H1 (cell line): ENCODE measurements around the gene TMEM250. TPM values are rescaled to one million over a fixed set of nuclear protein-coding genes. Genes with fewer than 3 reads are reported as not detected.
A peak's percentile ranks its signal among the peaks of the same experiment; 100 is the strongest.

Experiments used
- CTCF ChIA-PET: fragments of 300-600 bp; sonication (Branson Sonifier 250); formaldehyde crosslinking; loops from one replicate; lab custom pipeline; 2021; ENCODE audit not compliant: partially characterized antibody; lab: Charles Lee
- POLR2A ChIA-PET: fragments of 300-600 bp; sonication (Branson Sonifier 250); formaldehyde crosslinking; loops from one replicate; lab custom pipeline; 2021; ENCODE audit warnings: inconsistent platforms; ENCODE audit not compliant: partially characterized antibody; lab: Charles Lee
- DNase-seq, 2 experiments: peaks; one replicate each; pipeline versions ENCODE4 v3.0.0 to v3.0.0-alpha.2; 2010 to 2022; ENCODE audit warnings: low spot score in 2 of 2, low read depth in 1 of 2, mixed read lengths in 1 of 2
- FAIRE-seq: peaks from 2 replicates; lab custom pipeline; 2011; peaks lifted over from hg19 to GRCh38; lab: Jason Lieb, UNC
- H2AFZ ChIP-seq: 2 replicates; pipeline ENCODE4 v1.8.1; 2012; ENCODE audit warnings: low read length, inconsistent platforms
- H2AK5ac ChIP-seq: 2 replicates; pipeline ENCODE4 v1.6.1; 2013; ENCODE audit warnings: low read depth, low read length
- H2BK120ac ChIP-seq: replicated peaks from 2 replicates; pipeline ENCODE3; 2013; ENCODE audit warnings: low read depth, low read length, inconsistent platforms
- H2BK12ac ChIP-seq: 2 replicates; pipeline ENCODE4 v1.6.1; 2013; ENCODE audit warnings: low read depth, low read length
- H2BK15ac ChIP-seq: 2 replicates; pipeline ENCODE4 v1.6.1; 2013; ENCODE audit warnings: low read length
- H2BK20ac ChIP-seq: 2 replicates; pipeline ENCODE4 v1.6.1; 2013; ENCODE audit warnings: low read length
- H2BK5ac ChIP-seq: 2 replicates; pipeline ENCODE4 v1.6.1; 2013; ENCODE audit warnings: low read depth, low read length
- H3K14ac ChIP-seq: 2 replicates; pipeline ENCODE4 v1.6.1; 2013; ENCODE audit warnings: inconsistent platforms; ENCODE audit not compliant: insufficient read length
- H3K18ac ChIP-seq: 2 replicates; pipeline ENCODE4 v1.6.1; 2013; ENCODE audit warnings: low read length; ENCODE audit errors: extremely low read depth
- H3K23ac ChIP-seq: 2 replicates; pipeline ENCODE4 v1.6.1; 2013; ENCODE audit warnings: inconsistent platforms; ENCODE audit not compliant: insufficient read length
- H3K23me2 ChIP-seq: 2 replicates; pipeline ENCODE4 v1.6.1; 2013; ENCODE audit warnings: low read depth, low read length
- H3K27ac ChIP-seq: 2 replicates; pipeline ENCODE4 v1.6.1; 2011; ENCODE audit warnings: low read depth, low read length, inconsistent platforms
- H3K27me3 ChIP-seq, 4 experiments: replicated peaks in 1 of 4; 1 replicate in 1 of 4; 2 replicates in 3 of 4; pipeline versions ENCODE4 v1.6.1 to v1.8.1; 2011 to 2013; ENCODE audit warnings: low read length in 3 of 4, mild to moderate bottlenecking in 3 of 4, inconsistent platforms in 2 of 4, mixed read lengths in 2 of 4, moderate library complexity in 1 of 4; ENCODE audit not compliant: control insufficient read depth in 3 of 4, insufficient read depth in 3 of 4; ENCODE audit errors: extremely low read depth in 1 of 4
- H3K36me3 ChIP-seq, 4 experiments: 2 replicates each; pipeline versions ENCODE4 v1.6.1 to v1.8.1; 2011 to 2013; ENCODE audit warnings: mild to moderate bottlenecking in 4 of 4, low read length in 3 of 4, moderate library complexity in 2 of 4, control low read depth in 1 of 4, inconsistent platforms in 1 of 4; ENCODE audit not compliant: insufficient read depth in 4 of 4, control insufficient read depth in 2 of 4
- H3K4ac ChIP-seq: replicated peaks from 2 replicates; pipeline ENCODE3; 2013; ENCODE audit warnings: low read length, low read depth, mixed read lengths, inconsistent platforms; ENCODE audit not compliant: insufficient read length
- H3K4me1 ChIP-seq, 4 experiments: replicated peaks in 1 of 4; 1 replicate in 1 of 4; 2 replicates in 3 of 4; pipeline versions ENCODE4 v1.6.1 to v1.8.1; 2011 to 2013; ENCODE audit warnings: low read length in 3 of 4, inconsistent platforms in 2 of 4, mixed read lengths in 1 of 4; ENCODE audit not compliant: insufficient read depth in 4 of 4, control insufficient read depth in 3 of 4
- H3K4me2 ChIP-seq, 2 experiments: 2 replicates each; pipeline versions ENCODE4 v1.6.1 to v1.8.1; 2011 to 2013; ENCODE audit warnings: low read depth in 2 of 2, low read length in 2 of 2, control low read depth in 1 of 2, inconsistent platforms in 1 of 2, mild to moderate bottlenecking in 1 of 2; ENCODE audit not compliant: insufficient read depth in 1 of 2
- H3K4me3 ChIP-seq, 4 experiments: fragments of 200-600, 300-600 bp in 1 of 4; sonication (generic), shearing (Covaris generic), sonication (Bioruptor Twin) in 1 of 4; 2 replicates each; pipeline versions ENCODE4 v1.5.1 to v1.8.1; 2011 to 2016; ENCODE audit warnings: low read length in 4 of 4, low read depth in 3 of 4, control low read depth in 2 of 4, inconsistent platforms in 2 of 4, mild to moderate bottlenecking in 2 of 4, mixed read lengths in 1 of 4, moderate library complexity in 1 of 4; ENCODE audit not compliant: insufficient read depth in 2 of 4; ENCODE audit errors: extremely low read depth in 1 of 4
- H3K56ac ChIP-seq: replicated peaks from 2 replicates; pipeline ENCODE3; 2013; ENCODE audit warnings: low read depth, mild to moderate bottlenecking, mixed read lengths, low read length, inconsistent platforms; ENCODE audit not compliant: insufficient read length
- H3K79me1 ChIP-seq: 2 replicates; pipeline ENCODE4 v1.6.1; 2013; ENCODE audit warnings: low read depth, low read length, control low read depth
- H3K79me2 ChIP-seq, 2 experiments: 2 replicates each; pipeline versions ENCODE4 v1.6.1 to v1.8.1; 2012 to 2013; ENCODE audit warnings: low read length in 2 of 2, mild to moderate bottlenecking in 2 of 2, inconsistent platforms in 1 of 2; ENCODE audit not compliant: insufficient read depth in 2 of 2, control insufficient read depth in 1 of 2
- H3K9ac ChIP-seq, 4 experiments: replicated peaks in 1 of 4; 1 replicate in 1 of 4; 2 replicates in 3 of 4; pipeline versions ENCODE4 v1.6.1 to v1.8.1; 2011 to 2013; ENCODE audit warnings: low read depth in 3 of 4, low read length in 3 of 4, control low read depth in 2 of 4, mild to moderate bottlenecking in 2 of 4, moderate library complexity in 2 of 4, inconsistent platforms in 1 of 4; ENCODE audit errors: extremely low read depth in 1 of 4
- H3K9me3 ChIP-seq, 2 experiments: 2 replicates each; pipeline versions ENCODE4 v1.6.1 to v1.8.1; 2012 to 2013; ENCODE audit warnings: mild to moderate bottlenecking in 2 of 2, moderate library complexity in 2 of 2, control low read depth in 1 of 2, inconsistent platforms in 1 of 2, low read depth in 1 of 2, low read length in 1 of 2, mixed read lengths in 1 of 2; ENCODE audit not compliant: insufficient read depth in 2 of 2
- H4K20me1 ChIP-seq, 2 experiments: replicated peaks in 1 of 2; 2 replicates each; pipeline versions ENCODE3 to v1.8.1; 2011 to 2013; ENCODE audit warnings: inconsistent platforms in 2 of 2, low read length in 2 of 2, mild to moderate bottlenecking in 1 of 2; ENCODE audit not compliant: insufficient read depth in 2 of 2, control insufficient read depth in 1 of 2
- H4K5ac ChIP-seq: 2 replicates; pipeline ENCODE4 v1.6.1; 2013; ENCODE audit warnings: low read length, low read depth, mixed read lengths, inconsistent platforms; ENCODE audit not compliant: insufficient read length
- H4K8ac ChIP-seq: 2 replicates; pipeline ENCODE4 v1.8.0; 2013; ENCODE audit warnings: mild to moderate bottlenecking, moderate library complexity, low read length, inconsistent platforms; ENCODE audit not compliant: insufficient read depth; ENCODE audit errors: extremely low read depth
- H4K91ac ChIP-seq: replicated peaks from 2 replicates; pipeline ENCODE3; 2013; ENCODE audit warnings: low read length, mixed read lengths, inconsistent platforms; ENCODE audit not compliant: insufficient read length
- ASH2L ChIP-seq: fragments of 200-600, 300-600 bp; sonication (generic); IDR thresholded peaks from one replicate; pipeline ENCODE4 v1.7.1; 2017; ENCODE audit warnings: low read length
- SIRT6 ChIP-seq: IDR thresholded peaks from one replicate; pipeline ENCODE4 v1.7.1; 2012; ENCODE audit warnings: low read length, inconsistent platforms
- SUZ12 ChIP-seq: fragments of 200-600 bp; sonication (generic); IDR thresholded peaks from 2 replicates; pipeline ENCODE4 v1.6.1; 2012; ENCODE audit warnings: mild to moderate bottlenecking, inconsistent platforms, low read length, moderate library complexity, mixed read lengths
- TEAD4 ChIP-seq: IDR thresholded peaks from 2 replicates; pipeline ENCODE4 v1.6.1; 2012; ENCODE audit warnings: low read depth, low read length, inconsistent platforms, mixed read lengths
- WGBS, 2 experiments: shearing (Covaris generic) in 1 of 2; methylation state at CpG; one replicate each; pipeline versions ENCODE4 v1.1.6 to v1.1.7; 2013 to 2015; ENCODE audit warnings: low lambda C conversion rate in 2 of 2, mixed read lengths in 2 of 2, inconsistent platforms in 1 of 2, low coverage in 1 of 2, missing lambda C conversion rate in 1 of 2; ENCODE audit not compliant: insufficient replicate concordance in 2 of 2, insufficient coverage in 1 of 2, insufficient read length in 1 of 2; ENCODE audit errors: extremely low coverage in 1 of 2, missing lambda C conversion rate in 1 of 2; 5-methylcytosine and 5-hydroxymethylcytosine counted together
- polyA plus RNA-seq, 7 experiments: library from polyadenylated mRNA; depleted of rRNA in 3 of 7; stranded (reverse) in 5 of 7; unstranded in 2 of 7; fragments of >200 nt in 5 of 7; fragments of 200-250 nt in 2 of 7; gene quantifications; 1 replicate in 5 of 7; 2 replicates in 1 of 7; 4 replicates in 1 of 7; pipeline versions ENCODE4 v1.2.1 to v1.2.3, GENCODE V29; 2011 to 2013; ENCODE audit warnings: missing spikeins in 2 of 7, mixed read lengths in 2 of 7
- total RNA-seq: library from RNA; stranded (reverse); fragmentation: NEBNext Ultra II Directional; extraction: Animal tissue kit (Norgen Biotek cat#: 25700); gene quantifications from 2 replicates; pipeline ENCODE4 v1.2.1, GENCODE V29; 2021

The TMEM250 gene
- total and polyA plus RNA-seq, 2 of the 8 experiments (the other 6 are each of a cell fraction or from before 2014, with no cell fraction given), result 22.3 to 34.9 TPM

- H3K4me2 ChIP-seq, result no peak overlapping the region
- no peak overlapping the region for H2AK5ac ChIP-seq
- peaks cover 0 to 12% (median 4%) of the 10 kb centered on the region in 4 experiments; a peak in 4 of 8 replicates for H3K36me3 ChIP-seq
- no peak overlapping the region for H2BK20ac ChIP-seq
- H2BK15ac ChIP-seq, result no peak overlapping the region
- H3K23me2 ChIP-seq, result peaks cover 2% of the 10 kb centered on the region; the same call in 1 of the 2 replicates
- POLR2A ChIA-PET, result interaction anchor here (0.6 to 2.5 kb wide), 8 partner anchors 9 to 152 kb away, joined by 3 to 8 read pairs (median 4); no protein-coding TSS in a partner anchor
- no peak for FAIRE-seq
- H3K27ac ChIP-seq, result no peak overlapping the region
- H3K4me1 ChIP-seq, result peaks cover 0 to 35% (median 25%) of the 10 kb centered on the region in 4 experiments; a peak in 6 of 7 replicates
- H3K79me2 ChIP-seq, result peaks cover 0 to under 1% of the 10 kb centered on the region in 2 experiments; a peak in 1 of 4 replicates
- H4K5ac ChIP-seq, result no peak overlapping the region
- H3K4me3 ChIP-seq, result no peak overlapping the region
- no peak overlapping the region; the same call in 1 of the 2 replicates for H4K8ac ChIP-seq
- H3K79me1 ChIP-seq, result 0 out of 2 replicates have a peak, but pooled peaks cover under 1% of the 10 kb centered on the region
- H2BK12ac ChIP-seq, result 0 out of 2 replicates have a peak overlapping the region, but pooled peaks have one; percentile 99
- no peak overlapping the region for H3K9ac ChIP-seq
- DNase-seq, result no peak
- no peak overlapping the region for H2AFZ ChIP-seq
- H3K18ac ChIP-seq, result no peak overlapping the region
- no peaks in the 10 kb centered on the region for H3K9me3 ChIP-seq
- H3K4ac ChIP-seq, result peak overlapping the region; percentile 23
- H3K56ac ChIP-seq, result no peak overlapping the region
- no peak overlapping the region for H3K23ac ChIP-seq
- H4K91ac ChIP-seq, result no peak overlapping the region
- no peak overlapping the region for H3K14ac ChIP-seq
- no peaks in the 10 kb centered on the region for H4K20me1 ChIP-seq
- no peaks in the 10 kb centered on the region for H3K27me3 ChIP-seq
- WGBS, 2 experiments, result 84% methylated on average over 15 of the region's 16 CpGs; no CpG with 5 or more reads in 1 of the 2 experiments
- H2BK5ac ChIP-seq, result peak overlapping the region; percentile 86; the same call in 1 of the 2 replicates
- CTCF ChIA-PET, result interaction anchor here (0.6 to 4.2 kb wide), 12 partner anchors 11 to 496 kb away, joined by 3 to 19 read pairs (median 4); no protein-coding TSS in a partner anchor
- H2BK120ac ChIP-seq, result no peak overlapping the region
- TF ChIP-seq SUZ12 (no peak), ASH2L (no peak), TEAD4 (no peak), SIRT6 (no peak)
These were observed 6.8 kb downstream of the TMEM250 start for GRCh38 chr9:136111910-136112309.
